NCI-H2107 treated with DMSO at 0.1 percent for 48 hours (cell line): ENCODE results near the gene SRP54.
"Not testable (repeated sequence)": the region's sequence is repeated elsewhere in the genome, so short reads cannot be mapped to it uniquely, and the experiment has no call there.

Experiments
- DNase-seq: peaks from one replicate; lab custom pipeline; 2025; ENCODE audit not compliant: unreplicated experiment; lab: John Stamatoyannopoulos, UW

The SRP54 gene

DNA sequence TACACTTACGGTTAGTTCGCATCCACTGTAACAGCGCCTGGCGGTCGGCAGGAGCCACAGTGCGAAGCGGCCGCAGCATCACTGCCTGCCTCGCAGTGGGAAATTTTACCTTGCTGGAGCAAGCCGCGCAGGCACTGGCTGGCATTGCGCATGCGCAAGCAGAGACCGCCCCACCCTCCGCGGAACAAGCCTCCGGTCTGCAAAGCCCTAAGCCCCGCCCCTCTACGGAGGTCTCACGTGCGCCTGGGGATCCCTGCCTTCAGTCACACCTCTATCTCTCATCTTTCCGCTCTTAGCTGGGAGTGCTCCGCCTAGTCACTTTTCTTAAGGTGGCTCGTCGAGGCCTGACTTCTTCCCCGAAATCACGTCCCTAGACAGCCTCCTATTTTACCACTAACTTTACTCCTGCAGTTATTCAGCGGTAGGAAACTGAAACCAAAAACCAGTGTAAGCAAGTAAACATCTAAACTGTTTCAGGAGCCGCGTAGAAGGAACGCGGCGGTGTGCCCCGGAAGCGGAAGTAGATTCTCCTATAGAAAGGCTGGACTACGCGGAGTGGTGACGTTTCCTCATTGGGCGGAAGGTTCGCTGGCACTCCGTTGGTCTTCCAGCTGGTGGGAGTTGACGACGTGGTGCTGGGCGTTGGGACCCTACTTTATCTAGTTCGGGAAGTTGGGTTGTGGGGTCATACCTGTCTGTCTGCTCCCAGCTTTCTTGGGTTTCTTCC is at the start of gene SRP54:
Gene SRP54, plus strand, starts transcription at position 572 of the 727 bp plus-strand sequence. CDS start 13,718 bp downstream, outside the sequence.
- DNase-seq = peak; percentile 99

DNA sequence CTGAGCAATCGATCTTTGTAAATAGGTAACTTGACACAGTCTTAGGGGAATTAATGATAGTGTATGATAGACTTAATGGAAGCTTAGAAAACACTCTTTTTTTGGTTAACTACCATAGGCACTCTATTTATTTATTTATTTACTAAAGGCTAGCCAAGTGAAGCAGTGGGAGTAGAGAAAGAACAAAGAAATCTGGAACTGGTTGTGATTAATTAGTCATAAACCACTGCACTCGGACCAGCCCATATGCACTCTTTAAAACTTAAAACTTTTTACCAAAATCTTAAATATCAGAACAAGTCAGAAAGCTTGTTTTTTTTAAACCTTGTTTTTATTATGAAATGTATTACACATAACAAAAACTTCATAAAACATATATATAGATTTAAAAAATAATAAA is 49.5 kb upstream of the SRP54 start:
- no peak for DNase-seq

DNA sequence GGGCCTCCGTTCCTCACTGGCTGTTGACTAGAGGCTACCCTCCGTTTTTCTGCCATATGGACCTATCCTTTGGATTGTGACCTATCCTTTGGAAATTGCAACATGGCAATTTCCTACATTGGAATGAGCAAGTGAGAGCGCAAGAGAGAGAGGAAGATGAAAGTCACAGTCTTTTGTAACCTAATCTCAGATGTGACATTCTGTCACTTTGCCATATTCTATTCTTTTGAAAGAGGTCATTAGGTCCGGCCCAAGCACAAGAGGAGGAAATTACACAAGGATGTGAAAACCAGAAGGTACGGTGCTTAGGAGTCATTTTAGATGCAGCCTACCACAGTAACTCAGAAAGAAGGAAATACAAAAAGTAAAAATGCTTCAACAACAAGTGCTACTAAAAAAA is 47.3 kb upstream of the SRP54 start:
- DNase-seq = no peak

- no peak for DNase-seq
Measured at GRCh38 chr14:34937442-34937841, 45.4 kb upstream of the SRP54 start.

DNA sequence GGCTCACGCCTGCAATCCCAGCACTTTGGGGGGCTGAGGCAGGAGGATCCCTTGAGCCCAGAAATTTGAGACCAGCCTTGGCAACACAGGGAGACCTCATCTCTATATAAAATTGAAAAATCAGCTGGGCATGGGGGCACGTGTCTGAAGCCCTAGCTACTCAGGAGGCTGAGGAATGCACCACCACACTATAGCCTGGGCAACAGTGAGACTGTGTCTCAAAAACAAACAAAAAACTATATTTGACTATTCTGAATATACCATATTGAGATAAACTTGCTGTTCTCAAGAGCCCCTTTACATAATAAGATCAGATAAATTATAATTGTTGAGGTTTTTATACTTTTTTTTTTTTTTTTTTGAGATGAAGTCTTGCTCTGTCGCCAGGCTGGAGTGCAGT is 44.9 kb upstream of the SRP54 start:
- DNase-seq = no peak

DNA sequence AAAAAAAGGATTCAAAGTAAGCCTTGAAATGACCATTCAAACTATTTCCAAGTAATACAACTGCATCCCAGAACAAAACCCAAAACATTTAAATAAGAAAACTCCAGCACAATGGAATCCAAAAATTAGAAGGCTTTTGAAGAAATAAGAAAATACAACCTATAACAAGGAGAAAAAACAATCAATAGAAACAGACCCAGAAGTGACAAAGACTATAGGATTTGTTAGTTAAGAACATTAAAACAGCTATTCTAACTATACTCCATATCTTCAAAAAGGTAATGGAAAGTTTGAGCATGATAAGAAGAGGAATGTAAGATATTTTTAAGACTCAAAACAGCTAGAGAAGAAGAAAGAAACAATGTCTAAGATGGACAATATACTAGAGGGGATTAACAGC is 39.3 kb upstream of the SRP54 start:
- no peak for DNase-seq

DNA sequence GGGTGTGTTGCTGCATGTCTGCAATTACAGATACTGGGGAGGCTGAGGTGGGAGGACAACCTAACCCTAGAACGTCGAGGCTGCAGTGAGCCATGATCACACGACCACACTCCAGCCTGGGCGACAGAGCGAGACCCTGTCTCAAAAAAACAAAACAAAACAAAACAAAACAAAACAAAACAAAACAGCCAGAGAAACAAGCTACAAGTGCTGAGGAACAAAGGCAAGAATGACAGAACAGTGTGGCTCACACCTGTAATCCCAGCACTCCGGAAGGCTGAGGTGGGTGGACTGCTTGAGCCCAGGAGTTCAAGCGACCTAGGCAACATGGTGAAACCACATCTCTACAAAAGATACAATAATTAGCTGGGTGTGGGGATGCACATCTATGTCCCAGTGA is 38.0 kb upstream of the SRP54 start:
- no peak for DNase-seq

DNA sequence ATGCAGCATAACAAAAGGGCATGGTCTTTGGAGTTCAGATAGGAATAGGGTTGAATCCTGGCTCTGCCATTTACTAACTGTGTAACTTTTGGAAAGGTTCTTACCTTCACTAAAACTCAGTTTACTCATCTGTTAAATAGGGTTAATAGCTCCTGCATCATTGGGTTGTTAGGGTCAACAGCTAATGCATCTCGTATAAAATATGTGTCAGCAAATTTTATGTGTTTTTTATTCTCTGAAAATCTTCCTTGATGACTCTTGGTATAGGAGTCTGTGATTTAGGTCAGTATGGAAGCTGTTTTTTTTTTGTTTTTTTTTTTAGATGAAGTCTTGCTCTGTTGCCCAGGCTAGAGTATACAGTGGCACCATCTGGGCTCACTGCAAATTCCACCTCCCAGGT is 36.1 kb upstream of the SRP54 start:
- DNase-seq = no peak

GRCh38 chr14:34951286-34951685 is 31.5 kb upstream of the SRP54 start:
- DNase-seq = no peak

DNA sequence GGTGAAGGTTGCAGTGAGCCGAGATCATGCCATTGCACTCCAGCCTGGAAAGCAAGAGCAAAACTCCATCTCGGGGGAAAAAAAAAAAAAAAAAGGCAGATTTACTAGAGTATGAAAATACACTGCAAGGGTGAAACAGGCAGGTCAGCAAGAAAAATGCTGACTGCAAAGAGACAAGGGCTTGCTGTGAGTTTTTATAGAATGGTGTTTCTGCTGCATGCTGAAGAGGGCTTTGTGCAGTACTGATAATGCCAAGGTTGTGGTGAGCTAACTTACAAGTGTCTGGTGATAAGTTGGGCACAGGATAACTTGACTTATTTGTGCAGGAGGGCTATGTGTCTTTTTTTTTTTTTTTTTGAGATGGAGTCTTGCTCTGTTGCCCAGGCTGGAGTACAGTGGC is 25.9 kb upstream of the SRP54 start:
- DNase-seq = no peak

GRCh38 chr14:34957771-34958286 is 25.0 kb upstream of the SRP54 start:
- DNase-seq = no peak

DNA sequence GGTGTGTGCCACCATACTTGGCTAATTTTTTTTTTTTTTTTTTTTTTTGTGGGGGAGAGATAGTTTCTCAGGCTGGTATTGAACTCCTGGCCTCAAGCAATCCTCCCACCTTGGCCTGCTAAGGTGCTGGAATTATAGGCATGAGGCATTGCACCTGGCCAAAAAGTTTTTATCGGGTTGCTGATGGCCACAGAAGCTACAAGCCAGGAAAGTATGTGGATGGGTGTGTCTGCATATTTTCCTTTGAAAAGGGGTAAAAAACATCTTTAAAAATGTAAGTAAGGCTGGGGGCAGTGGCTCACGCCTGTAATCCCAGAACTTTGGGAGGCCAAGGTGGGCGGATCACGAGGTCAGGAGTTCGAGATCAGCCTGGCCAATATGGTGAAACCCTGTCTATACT is 20.7 kb upstream of the SRP54 start:
- not testable (repeated sequence) for DNase-seq

- no peak for DNase-seq
Measured at GRCh38 chr14:34964977-34965764, 17.6 kb upstream of the SRP54 start.

DNA sequence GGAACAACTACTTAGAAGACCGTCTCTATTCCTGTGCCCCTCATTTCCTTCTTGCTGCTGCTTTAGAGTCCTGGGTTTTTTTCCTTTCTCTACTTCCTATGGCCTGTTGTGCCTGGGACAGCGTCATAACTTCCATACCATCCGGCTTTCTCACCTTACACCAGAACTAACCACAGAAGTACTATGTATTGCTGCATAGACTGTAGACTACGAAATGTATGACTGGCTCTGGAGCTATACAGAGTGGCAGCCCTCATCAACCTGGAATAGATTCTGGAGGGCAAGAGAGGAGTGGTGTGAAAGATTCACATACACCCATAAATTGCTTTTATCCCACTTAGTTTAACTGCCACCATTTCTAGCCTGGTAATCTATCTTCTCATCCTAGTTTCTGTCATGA is 16.9 kb upstream of the SRP54 start:
- no peak for DNase-seq

GRCh38 chr14:34966413-34966812 is 16.4 kb upstream of the SRP54 start:
- DNase-seq = no peak

- no peak for DNase-seq
Measured at GRCh38 chr14:34970665-34971064, 12.1 kb upstream of the SRP54 start.

GRCh38 chr14:34971381-34971780 is 11.4 kb upstream of the SRP54 start:
- DNase-seq = no peak

DNA sequence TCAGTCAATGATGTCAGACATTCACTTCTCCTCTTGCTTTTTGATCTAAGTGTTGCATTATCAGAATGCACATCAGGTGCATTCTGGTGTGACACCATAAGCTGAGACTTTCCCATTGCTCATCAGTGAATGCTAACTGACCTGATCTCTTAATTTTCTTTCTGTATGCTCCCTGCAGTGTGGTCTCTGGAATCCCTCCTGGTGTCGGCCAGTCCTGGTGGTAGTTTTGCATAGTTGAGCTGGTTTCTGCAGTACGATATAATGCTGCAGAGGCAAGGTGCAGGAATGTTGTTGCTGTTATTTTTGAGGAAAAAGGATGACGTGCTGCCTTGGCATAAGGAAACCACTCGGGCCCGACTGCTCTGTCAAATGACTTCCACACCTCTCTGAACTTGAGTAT is 11.0 kb upstream of the SRP54 start:
- no peak for DNase-seq

DNA sequence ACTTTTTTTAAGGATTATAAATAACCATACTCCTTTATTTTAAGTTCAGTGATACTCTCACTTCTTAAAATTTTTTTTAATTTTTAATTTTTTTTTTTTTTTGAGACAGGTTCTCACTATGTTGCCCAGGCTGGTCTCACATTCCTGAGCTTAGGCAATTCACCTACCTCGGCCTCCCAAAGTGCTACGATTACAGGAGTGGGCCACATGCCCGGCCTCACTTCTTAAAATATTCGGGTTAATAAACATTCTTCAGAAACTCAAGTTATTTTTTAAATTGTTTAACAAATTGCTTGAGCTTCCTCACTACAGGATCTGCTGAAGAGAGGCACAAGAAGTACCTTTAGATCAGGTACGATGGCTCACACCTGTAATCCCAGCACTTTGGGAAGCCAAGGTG is 4.3 kb upstream of the SRP54 start:
- DNase-seq = no peak

DNA sequence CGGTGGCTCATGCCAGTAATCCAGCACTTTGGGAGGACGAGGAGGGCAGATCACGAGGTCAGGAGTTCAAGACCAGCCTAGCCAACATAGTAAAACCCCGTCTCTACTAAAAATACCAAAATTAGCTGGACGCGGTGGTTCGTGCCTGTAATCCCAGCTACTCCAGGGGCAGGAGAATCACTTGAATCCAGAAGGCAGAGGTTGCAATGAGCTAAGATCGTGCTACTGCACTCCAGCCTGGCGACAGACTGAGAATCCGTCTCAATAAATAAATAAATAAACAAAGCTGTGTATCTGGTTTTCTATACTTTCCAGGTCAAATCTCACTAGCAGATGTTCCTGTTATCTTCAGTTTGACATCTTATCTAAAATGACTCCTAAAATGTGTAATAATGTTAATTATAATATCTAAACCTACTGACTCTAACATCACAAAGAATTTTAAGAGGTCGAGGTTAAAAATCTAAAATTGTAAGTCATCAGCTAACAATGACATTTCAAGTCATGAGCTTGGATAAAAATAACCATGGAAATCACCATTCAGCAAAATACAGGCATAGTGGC is 2.4 kb upstream of the SRP54 start:
- no peak for DNase-seq

DNA sequence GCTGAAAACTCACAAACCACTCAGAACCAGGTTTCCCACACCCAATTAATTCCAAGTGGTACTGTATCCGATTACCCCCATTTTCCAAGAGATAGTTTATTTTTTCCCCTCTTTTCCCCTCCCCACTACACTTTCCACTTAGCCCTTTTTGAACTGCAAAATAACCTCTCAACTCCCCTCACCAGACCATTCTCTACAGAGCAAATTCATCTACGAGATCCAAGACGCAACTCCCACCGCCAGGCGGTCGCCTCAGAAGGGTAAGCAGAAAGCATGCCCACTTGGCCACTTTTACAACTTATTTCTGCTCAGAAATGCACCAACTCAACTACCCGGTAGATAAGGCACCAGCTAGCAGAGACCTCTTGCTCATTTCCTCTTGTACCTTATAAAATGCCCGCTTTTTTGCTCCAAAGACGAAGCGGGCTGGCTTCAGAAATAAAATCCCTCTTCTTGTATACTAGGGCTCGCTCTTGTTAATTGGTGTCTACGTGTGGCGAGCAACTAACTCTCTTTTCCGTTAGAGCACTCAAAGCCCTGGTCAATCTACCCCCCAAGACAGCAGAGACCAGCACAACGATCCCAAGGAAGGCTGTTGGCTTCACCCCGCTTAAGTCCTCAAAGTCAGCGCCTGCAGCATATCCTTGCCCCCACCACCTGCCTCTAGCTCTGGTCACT is 910 bp upstream of the SRP54 start:
- peak; percentile 94 for DNase-seq
